Measurements from ENCODE around the gene ORC3.
"Not testable (repeated sequence)": the region's sequence is repeated elsewhere in the genome, so short reads cannot be mapped to it uniquely, and the experiment has no call there.

The ORC3 gene

GRCh38 chr6:87663434-87663833 lies 73.5 kb downstream of the ORC3 start:
- no peak for DNase-seq

GRCh38 chr6:87664921-87665485 lies 75.1 kb downstream of the ORC3 start:
- no peak for DNase-seq

GRCh38 chr6:87667032-87667431 lies 77.1 kb downstream of the ORC3 start:
- DNase-seq = no peak

- DNase-seq = no peak
Observed at GRCh38 chr6:87668013-87668412, 78.1 kb downstream of the ORC3 start.

GRCh38 chr6:87669051-87669450 lies 79.1 kb downstream of the ORC3 start:
- DNase-seq = no peak

GRCh38 chr6:87670707-87671106 lies 80.8 kb downstream of the ORC3 start:
- no peak for DNase-seq

- DNase-seq = no peak
Observed at GRCh38 chr6:87671555-87672029, 81.7 kb downstream of the ORC3 start.

- DNase-seq = no peak
Observed at GRCh38 chr6:87672641-87673040, 82.7 kb downstream of the ORC3 start.

GRCh38 chr6:87673237-87673636 lies 83.3 kb downstream of the ORC3 start:
- DNase-seq = no peak

- DNase-seq = no peak
Observed at GRCh38 chr6:87674290-87674689, 84.4 kb downstream of the ORC3 start.

- DNase-seq = no peak
Observed at GRCh38 chr6:87675004-87675681, 85.2 kb downstream of the ORC3 start.

GRCh38 chr6:87682310-87682709 lies 92.4 kb downstream of the ORC3 start:
- no peak for DNase-seq

GRCh38 chr6:87683890-87684289 lies 94.0 kb downstream of the ORC3 start:
- no peak for DNase-seq

- no peak for DNase-seq
Observed at GRCh38 chr6:87684895-87685654, 95.1 kb downstream of the ORC3 start.

GRCh38 chr6:87686636-87687205 lies 96.8 kb downstream of the ORC3 start:
- not testable (repeated sequence) for DNase-seq

GRCh38 chr6:87687296-87687695 lies 97.4 kb downstream of the ORC3 start:
- no peak for DNase-seq

- DNase-seq = not testable (repeated sequence)
Observed at GRCh38 chr6:87687893-87688292, 98.0 kb downstream of the ORC3 start.

- DNase-seq = no peak
Observed at GRCh38 chr6:87690441-87690840, 100.5 kb downstream of the ORC3 start.

- no peak for DNase-seq
Observed at GRCh38 chr6:87692086-87692485, 102.2 kb downstream of the ORC3 start.

GRCh38 chr6:87696817-87697216 lies 106.9 kb downstream of the ORC3 start:
- not testable (repeated sequence) for DNase-seq

- no peak for DNase-seq
Observed at GRCh38 chr6:87697581-87698546, 107.9 kb downstream of the ORC3 start.

GRCh38 chr6:87698547-87699006 lies 108.6 kb downstream of the ORC3 start:
- no peak for DNase-seq
